ENCODE data around the gene MKRN3.

MKRN3 gene

GRCh38 chr15:23539892-23540291, 25.6 kb upstream of the MKRN3 start:
- no peaks in the 10 kb centered on the region for H3K4me1 ChIP-seq (ENCODE audit: control insufficient read depth in 1 of 2, insufficient read depth in 2 of 2, low read length in 2 of 2)
- no peak overlapping the region for H3K9ac ChIP-seq (ENCODE audit: low read length)
- H4K91ac ChIP-seq (ENCODE audit: low read depth, low read length): no peak overlapping the region
- H3K79me1 ChIP-seq (ENCODE audit: low read length): no peaks in the 10 kb centered on the region
- H3K4ac ChIP-seq (ENCODE audit: low read depth, low read length): no peak overlapping the region
- no peak overlapping the region for H3K23ac ChIP-seq (ENCODE audit: low read length)
- no peaks in the 10 kb centered on the region for H3K36me3 ChIP-seq (ENCODE audit: control insufficient read depth in 1 of 2, insufficient read depth in 2 of 2, low read length in 2 of 2)
- no peak overlapping the region for H2BK5ac ChIP-seq (ENCODE audit: low read depth, low read length, poor library complexity)
- no peak overlapping the region for H3K14ac ChIP-seq (ENCODE audit: low read length)
- no peaks in the 10 kb centered on the region for H3K79me2 ChIP-seq (ENCODE audit: control insufficient read depth, insufficient read depth, low read length, poor library complexity)
- DNase-seq: no peak
- H2AK5ac ChIP-seq (ENCODE audit: low read length): no peak overlapping the region
- no CpG with 5 or more reads among the region's 4 CpGs for WGBS (ENCODE audit: extremely low coverage, insufficient coverage, insufficient read length)
- H3K9me3 ChIP-seq (ENCODE audit: insufficient read depth, low read depth, low read length): peaks cover 13% of the 10 kb centered on the region
- no peak overlapping the region for H3K4me2 ChIP-seq (ENCODE audit: low read length)
- no peak overlapping the region for H2AFZ ChIP-seq (ENCODE audit: insufficient read depth, low read length, poor library complexity)
- H4K8ac ChIP-seq (ENCODE audit: low read depth, low read length): no peak overlapping the region
- H2BK120ac ChIP-seq (ENCODE audit: insufficient read depth, low read length, poor library complexity): no peak overlapping the region
- H3K18ac ChIP-seq (ENCODE audit: low read length): no peak overlapping the region
- no peak overlapping the region for H3K27ac ChIP-seq (ENCODE audit: low read depth, low read length)
- H2BK12ac ChIP-seq (ENCODE audit: low read length): no peak overlapping the region
- no peak overlapping the region for H4K12ac ChIP-seq (ENCODE audit: low read depth, low read length)
- no peaks in the 10 kb centered on the region for H3K27me3 ChIP-seq (ENCODE audit: insufficient read depth, low read length)
- no peak overlapping the region for H3K4me3 ChIP-seq (ENCODE audit: low read depth, low read length)

- Histone ChIP-seq H2BK5ac (ENCODE audit: low read depth, low read length, poor library complexity) (no peak overlapping the region), H3K79me2 (ENCODE audit: control insufficient read depth, insufficient read depth, low read length, poor library complexity) (no peaks in the 10 kb centered on the region), H3K27me3 (ENCODE audit: insufficient read depth, low read length) (no peaks in the 10 kb centered on the region), H3K4ac (ENCODE audit: low read depth, low read length) (no peak overlapping the region), H3K4me1 (ENCODE audit: control insufficient read depth in 1 of 2, insufficient read depth in 2 of 2, low read length in 2 of 2) (no peaks in the 10 kb centered on the region), H2BK12ac (ENCODE audit: low read length) (no peak overlapping the region), H3K79me1 (ENCODE audit: low read length) (no peaks in the 10 kb centered on the region), H3K4me3 (ENCODE audit: low read depth, low read length) (no peak overlapping the region), H3K4me2 (ENCODE audit: low read length) (no peak overlapping the region), H2AK5ac (ENCODE audit: low read length) (no peak overlapping the region), H3K27ac (ENCODE audit: low read depth, low read length) (no peak overlapping the region), H3K36me3 (ENCODE audit: control insufficient read depth in 1 of 2, insufficient read depth in 2 of 2, low read length in 2 of 2) (no peaks in the 10 kb centered on the region), H2AFZ (ENCODE audit: insufficient read depth, low read length, poor library complexity) (no peak overlapping the region), H2BK120ac (ENCODE audit: insufficient read depth, low read length, poor library complexity) (no peak overlapping the region), H4K12ac (ENCODE audit: low read depth, low read length) (no peak overlapping the region), H3K23ac (ENCODE audit: low read length) (no peak overlapping the region), H3K9ac (ENCODE audit: low read length) (no peak overlapping the region), H3K18ac (ENCODE audit: low read length) (no peak overlapping the region), H4K91ac (ENCODE audit: low read depth, low read length) (no peak overlapping the region), H3K14ac (ENCODE audit: low read length) (no peak overlapping the region), H3K9me3 (ENCODE audit: insufficient read depth, low read depth, low read length) (peaks cover 8% of the 10 kb centered on the region), H4K8ac (ENCODE audit: low read depth, low read length) (no peak overlapping the region)
- no peak for DNase-seq
These were observed 19.3 kb upstream of the MKRN3 start for GRCh38 chr15:23546158-23546557.

GRCh38 chr15:23548071-23548470, 17.4 kb upstream of the MKRN3 start:
- no peak for DNase-seq
- Histone ChIP-seq H3K18ac (ENCODE audit: low read length) (no peak overlapping the region), H2AFZ (ENCODE audit: insufficient read depth, low read length, poor library complexity) (no peak overlapping the region), H3K23ac (ENCODE audit: low read length) (no peak overlapping the region), H3K9ac (ENCODE audit: low read length) (no peak overlapping the region), H3K27ac (ENCODE audit: low read depth, low read length) (no peak overlapping the region), H3K4ac (ENCODE audit: low read depth, low read length) (no peak overlapping the region), H4K8ac (ENCODE audit: low read depth, low read length) (no peak overlapping the region), H2BK12ac (ENCODE audit: low read length) (no peak overlapping the region), H3K36me3 (ENCODE audit: control insufficient read depth in 1 of 2, insufficient read depth in 2 of 2, low read length in 2 of 2) (no peaks in the 10 kb centered on the region), H3K4me3 (ENCODE audit: low read depth, low read length) (no peak overlapping the region), H3K9me3 (ENCODE audit: insufficient read depth, low read depth, low read length) (peaks cover 8% of the 10 kb centered on the region), H4K91ac (ENCODE audit: low read depth, low read length) (no peak overlapping the region), H3K79me1 (ENCODE audit: low read length) (no peaks in the 10 kb centered on the region), H3K79me2 (ENCODE audit: control insufficient read depth, insufficient read depth, low read length, poor library complexity) (no peaks in the 10 kb centered on the region), H3K4me1 (ENCODE audit: control insufficient read depth in 1 of 2, insufficient read depth in 2 of 2, low read length in 2 of 2) (no peaks in the 10 kb centered on the region), H2AK5ac (ENCODE audit: low read length) (no peak overlapping the region), H2BK5ac (ENCODE audit: low read depth, low read length, poor library complexity) (no peak overlapping the region), H3K14ac (ENCODE audit: low read length) (no peak overlapping the region), H4K12ac (ENCODE audit: low read depth, low read length) (no peak overlapping the region), H3K4me2 (ENCODE audit: low read length) (no peak overlapping the region), H3K27me3 (ENCODE audit: insufficient read depth, low read length) (no peaks in the 10 kb centered on the region), H2BK120ac (ENCODE audit: insufficient read depth, low read length, poor library complexity) (no peak overlapping the region)
- no CpG with 5 or more reads among the region's 3 CpGs for WGBS (ENCODE audit: extremely low coverage, insufficient coverage, insufficient read length)

GRCh38 chr15:23561914-23562313, 3.6 kb upstream of the MKRN3 start:
- H3K27ac ChIP-seq (ENCODE audit: low read depth, low read length): no peak overlapping the region
- H3K4me3 ChIP-seq (ENCODE audit: low read depth, low read length): no peak overlapping the region
- no peak overlapping the region for H2AK5ac ChIP-seq (ENCODE audit: low read length)
- no peaks in the 10 kb centered on the region for H3K36me3 ChIP-seq (ENCODE audit: control insufficient read depth in 1 of 2, insufficient read depth in 2 of 2, low read length in 2 of 2)
- no peaks in the 10 kb centered on the region for H3K79me1 ChIP-seq (ENCODE audit: low read length)
- H3K14ac ChIP-seq (ENCODE audit: low read length): no peak overlapping the region
- H4K91ac ChIP-seq (ENCODE audit: low read depth, low read length): no peak overlapping the region
- DNase-seq: no peak
- no peak overlapping the region for H3K23ac ChIP-seq (ENCODE audit: low read length)
- no peaks in the 10 kb centered on the region for H3K4me1 ChIP-seq (ENCODE audit: control insufficient read depth in 1 of 2, insufficient read depth in 2 of 2, low read length in 2 of 2)
- no peaks in the 10 kb centered on the region for H3K79me2 ChIP-seq (ENCODE audit: control insufficient read depth, insufficient read depth, low read length, poor library complexity)
- no peak overlapping the region for H3K18ac ChIP-seq (ENCODE audit: low read length)
- H4K12ac ChIP-seq (ENCODE audit: low read depth, low read length): no peak overlapping the region
- no peak overlapping the region for H2BK12ac ChIP-seq (ENCODE audit: low read length)
- no peak overlapping the region for H3K9ac ChIP-seq (ENCODE audit: low read length)
- H2AFZ ChIP-seq (ENCODE audit: insufficient read depth, low read length, poor library complexity): no peak overlapping the region
- no peak overlapping the region for H3K4me2 ChIP-seq (ENCODE audit: low read length)
- no peak overlapping the region for H2BK120ac ChIP-seq (ENCODE audit: insufficient read depth, low read length, poor library complexity)
- H4K8ac ChIP-seq (ENCODE audit: low read depth, low read length): no peak overlapping the region
- H3K9me3 ChIP-seq (ENCODE audit: insufficient read depth, low read depth, low read length): peaks cover 17% of the 10 kb centered on the region
- H3K4ac ChIP-seq (ENCODE audit: low read depth, low read length): no peak overlapping the region
- no peaks in the 10 kb centered on the region for H3K27me3 ChIP-seq (ENCODE audit: insufficient read depth, low read length)
- H2BK5ac ChIP-seq (ENCODE audit: low read depth, low read length, poor library complexity): no peak overlapping the region
- WGBS (ENCODE audit: extremely low coverage, insufficient coverage, insufficient read length): no CpG with 5 or more reads among the region's 19 CpGs
